ENCODE data around the gene SHLD1. TPM values are rescaled to one million over a fixed set of nuclear protein-coding genes. Genes with fewer than 3 reads are reported as not detected.

The SHLD1 gene
- polyA plus RNA-seq, 1 donor from 2014 or later: 15.3 TPM

DNA sequence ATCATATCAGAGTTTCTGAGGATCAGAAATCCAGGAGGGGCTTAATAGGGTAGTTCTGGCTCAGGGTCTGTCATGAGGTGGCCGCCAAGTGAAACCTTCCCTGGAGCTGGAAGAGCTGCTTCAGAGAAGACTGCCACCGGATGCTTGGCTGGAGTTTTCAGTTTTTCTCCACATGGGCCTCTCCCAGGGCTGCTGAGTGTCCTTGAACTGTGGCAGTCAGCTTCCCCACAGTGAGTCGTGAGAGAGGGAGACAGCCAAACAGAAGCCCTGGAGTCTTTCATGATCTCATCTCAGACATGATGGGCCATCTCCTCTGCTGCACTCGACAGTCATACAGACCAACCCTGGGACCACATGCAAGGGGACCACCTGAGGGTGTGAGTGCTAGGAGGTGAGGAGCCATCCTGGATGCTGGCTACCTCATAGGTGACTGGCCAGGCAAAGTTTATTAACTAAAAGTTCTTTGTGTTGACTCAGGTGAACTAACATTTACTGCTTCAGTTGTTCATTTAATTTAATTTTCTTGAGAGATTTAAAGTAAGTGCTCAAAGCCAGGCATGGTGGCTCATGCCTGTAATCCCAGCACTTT is 71.5 kb downstream of the SHLD1 start:
- Histone ChIP-seq H3K27me3 (ENCODE audit: insufficient read depth, low read depth, low read length) (no peaks in the 10 kb centered on the region), H2AFZ (ENCODE audit: low read depth, low read length) (no peak overlapping the region), H3K4me3 (ENCODE audit: low read length) (no peak overlapping the region), H3K36me3 (ENCODE audit: insufficient read depth, low read length) (no peaks in the 10 kb centered on the region), H4K20me1 (ENCODE audit: insufficient read depth) (no peaks in the 10 kb centered on the region), H3K27ac (ENCODE audit: low read length) (no peak overlapping the region), H3K9me2 (ENCODE audit: insufficient read depth, low read length) (no peaks in the 10 kb centered on the region), H3K4me2 (ENCODE audit: low read length) (no peak overlapping the region), H3F3A (ENCODE audit: insufficient read depth, low read length, poor library complexity, severe bottlenecking) (no peaks in the 10 kb centered on the region), H3K9me3 (ENCODE audit: low read length) (no peaks in the 10 kb centered on the region), H3K9ac (ENCODE audit: low read length) (no peak overlapping the region), H3K79me2 (replicated peaks; ENCODE audit: insufficient read depth, low read length) (no peaks in the 10 kb centered on the region)
- TF ChIP-seq, protein P1, sequence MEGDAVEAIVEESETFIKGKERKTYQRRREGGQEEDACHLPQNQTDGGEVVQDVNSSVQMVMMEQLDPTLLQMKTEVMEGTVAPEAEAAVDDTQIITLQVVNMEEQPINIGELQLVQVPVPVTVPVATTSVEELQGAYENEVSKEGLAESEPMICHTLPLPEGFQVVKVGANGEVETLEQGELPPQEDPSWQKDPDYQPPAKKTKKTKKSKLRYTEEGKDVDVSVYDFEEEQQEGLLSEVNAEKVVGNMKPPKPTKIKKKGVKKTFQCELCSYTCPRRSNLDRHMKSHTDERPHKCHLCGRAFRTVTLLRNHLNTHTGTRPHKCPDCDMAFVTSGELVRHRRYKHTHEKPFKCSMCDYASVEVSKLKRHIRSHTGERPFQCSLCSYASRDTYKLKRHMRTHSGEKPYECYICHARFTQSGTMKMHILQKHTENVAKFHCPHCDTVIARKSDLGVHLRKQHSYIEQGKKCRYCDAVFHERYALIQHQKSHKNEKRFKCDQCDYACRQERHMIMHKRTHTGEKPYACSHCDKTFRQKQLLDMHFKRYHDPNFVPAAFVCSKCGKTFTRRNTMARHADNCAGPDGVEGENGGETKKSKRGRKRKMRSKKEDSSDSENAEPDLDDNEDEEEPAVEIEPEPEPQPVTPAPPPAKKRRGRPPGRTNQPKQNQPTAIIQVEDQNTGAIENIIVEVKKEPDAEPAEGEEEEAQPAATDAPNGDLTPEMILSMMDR (IDR thresholded peaks at IDR 0.05; ENCODE audit: poor library complexity, severe bottlenecking): no peak
- TF ChIP-seq RAD21 (conservative IDR thresholded peaks at IDR 0.05): no peak
- no peak for TF ChIP-seq MXI1 (conservative IDR thresholded peaks at IDR 0.05; ENCODE audit: poor library complexity, severe bottlenecking)
- no peak for TF ChIP-seq TAF1 (IDR thresholded peaks at IDR 0.05; ENCODE audit: low read depth)
- no peak for TF ChIP-seq POLR2AphosphoS5 (IDR thresholded peaks at IDR 0.05)
- no peak for TF ChIP-seq SMC3 (conservative IDR thresholded peaks at IDR 0.05; ENCODE audit: poor library complexity)
- no peak for TF ChIP-seq EP300 (conservative IDR thresholded peaks at IDR 0.05; ENCODE audit: poor library complexity, severe bottlenecking)

DNA sequence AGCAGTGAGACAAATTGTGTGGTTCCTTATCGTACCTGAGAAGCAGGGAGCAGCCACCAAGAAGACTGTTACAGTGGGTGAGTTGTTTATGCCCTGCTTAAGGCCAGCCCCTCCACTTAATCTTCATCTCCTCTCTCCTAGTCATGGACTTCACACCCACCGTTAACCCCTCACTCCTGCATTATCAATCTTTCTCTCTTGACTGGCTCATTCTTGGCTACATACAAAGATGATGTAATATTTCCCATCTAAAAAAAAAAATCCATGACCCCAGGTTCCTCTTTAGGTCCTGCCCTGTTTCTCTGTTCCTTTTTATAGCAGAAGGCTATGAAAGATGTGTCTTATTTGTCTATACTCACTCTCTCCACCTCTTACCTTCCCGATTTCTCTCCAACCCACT is 72.4 kb downstream of the SHLD1 start:
- H3K27ac ChIP-seq (ENCODE audit: low read length): no peak overlapping the region
- H3K9me3 ChIP-seq (ENCODE audit: low read length): no peaks in the 10 kb centered on the region
- H3K4me3 ChIP-seq (ENCODE audit: low read length): no peak overlapping the region
- no peaks in the 10 kb centered on the region for H3K27me3 ChIP-seq (ENCODE audit: insufficient read depth, low read depth, low read length)
- no peaks in the 10 kb centered on the region for H3K36me3 ChIP-seq (ENCODE audit: insufficient read depth, low read length)
- no peaks in the 10 kb centered on the region for H4K20me1 ChIP-seq (ENCODE audit: insufficient read depth)
- no peak overlapping the region for H2AFZ ChIP-seq (ENCODE audit: low read depth, low read length)
- H3F3A ChIP-seq (ENCODE audit: insufficient read depth, low read length, poor library complexity, severe bottlenecking): no peaks in the 10 kb centered on the region
- H3K4me2 ChIP-seq (ENCODE audit: low read length): no peak overlapping the region
- no peaks in the 10 kb centered on the region for H3K79me2 ChIP-seq (replicated peaks; ENCODE audit: insufficient read depth, low read length)
- H3K9me2 ChIP-seq (ENCODE audit: insufficient read depth, low read length): no peaks in the 10 kb centered on the region
- no peak overlapping the region for H3K9ac ChIP-seq (ENCODE audit: low read length)
- TF ChIP-seq MXI1 (conservative IDR thresholded peaks at IDR 0.05; ENCODE audit: poor library complexity, severe bottlenecking) (no peak), RAD21 (conservative IDR thresholded peaks at IDR 0.05) (no peak), EZH2 (IDR thresholded peaks at IDR 0.05; ENCODE audit: borderline replicate concordance, insufficient read depth, low read length, poor library complexity, severe bottlenecking) (no peak), POLR2AphosphoS5 (IDR thresholded peaks at IDR 0.05) (no peak), TAF1 (IDR thresholded peaks at IDR 0.05; ENCODE audit: low read depth) (no peak), SMC3 (conservative IDR thresholded peaks at IDR 0.05; ENCODE audit: poor library complexity) (no peak), EP300 (conservative IDR thresholded peaks at IDR 0.05; ENCODE audit: poor library complexity, severe bottlenecking) (no peak)
- TF ChIP-seq, protein P1 (IDR thresholded peaks at IDR 0.05; ENCODE audit: poor library complexity, severe bottlenecking): no peak
- TF ChIP-seq, protein P2, sequence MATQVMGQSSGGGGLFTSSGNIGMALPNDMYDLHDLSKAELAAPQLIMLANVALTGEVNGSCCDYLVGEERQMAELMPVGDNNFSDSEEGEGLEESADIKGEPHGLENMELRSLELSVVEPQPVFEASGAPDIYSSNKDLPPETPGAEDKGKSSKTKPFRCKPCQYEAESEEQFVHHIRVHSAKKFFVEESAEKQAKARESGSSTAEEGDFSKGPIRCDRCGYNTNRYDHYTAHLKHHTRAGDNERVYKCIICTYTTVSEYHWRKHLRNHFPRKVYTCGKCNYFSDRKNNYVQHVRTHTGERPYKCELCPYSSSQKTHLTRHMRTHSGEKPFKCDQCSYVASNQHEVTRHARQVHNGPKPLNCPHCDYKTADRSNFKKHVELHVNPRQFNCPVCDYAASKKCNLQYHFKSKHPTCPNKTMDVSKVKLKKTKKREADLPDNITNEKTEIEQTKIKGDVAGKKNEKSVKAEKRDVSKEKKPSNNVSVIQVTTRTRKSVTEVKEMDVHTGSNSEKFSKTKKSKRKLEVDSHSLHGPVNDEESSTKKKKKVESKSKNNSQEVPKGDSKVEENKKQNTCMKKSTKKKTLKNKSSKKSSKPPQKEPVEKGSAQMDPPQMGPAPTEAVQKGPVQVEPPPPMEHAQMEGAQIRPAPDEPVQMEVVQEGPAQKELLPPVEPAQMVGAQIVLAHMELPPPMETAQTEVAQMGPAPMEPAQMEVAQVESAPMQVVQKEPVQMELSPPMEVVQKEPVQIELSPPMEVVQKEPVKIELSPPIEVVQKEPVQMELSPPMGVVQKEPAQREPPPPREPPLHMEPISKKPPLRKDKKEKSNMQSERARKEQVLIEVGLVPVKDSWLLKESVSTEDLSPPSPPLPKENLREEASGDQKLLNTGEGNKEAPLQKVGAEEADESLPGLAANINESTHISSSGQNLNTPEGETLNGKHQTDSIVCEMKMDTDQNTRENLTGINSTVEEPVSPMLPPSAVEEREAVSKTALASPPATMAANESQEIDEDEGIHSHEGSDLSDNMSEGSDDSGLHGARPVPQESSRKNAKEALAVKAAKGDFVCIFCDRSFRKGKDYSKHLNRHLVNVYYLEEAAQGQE (IDR thresholded peaks at IDR 0.05; ENCODE audit: borderline replicate concordance): no peak
